ENCODE measurements around the gene SLC7A11. TPM values are rescaled to one million over a fixed set of nuclear protein-coding genes. Genes with fewer than 3 reads are reported as not detected.

SLC7A11 gene
- total and polyA plus RNA-seq, 2 donors (not counting 1 experiment from before 2014, with no cell fraction given), result 9.6 to 74.8 TPM

GRCh38 chr4:138247643-138248042, 5.5 kb upstream of the SLC7A11 start:
- no peak overlapping the region for H3K4me2 ChIP-seq (ENCODE audit: extremely low read depth, insufficient read depth, low read length)
- no peaks in the 10 kb centered on the region for H3K4me1 ChIP-seq (ENCODE audit: control insufficient read depth, extremely low read depth, insufficient read depth, low read length)
- no peak overlapping the region for H3K9ac ChIP-seq (ENCODE audit: insufficient read depth, low read length)
- TF ChIP-seq CTCF (conservative IDR thresholded peaks at IDR 0.05 in 1 of 2, IDR thresholded peaks at IDR 0.05 in 1 of 2; ENCODE audit: low read depth in 1 of 2, low read length in 2 of 2) (no peak), EZH2 (IDR thresholded peaks at IDR 0.05; ENCODE audit: low read length, missing control alignments) (no peak)
- H4K20me1 ChIP-seq (ENCODE audit: control insufficient read depth, extremely low read depth, insufficient read depth, low read length), result no peaks in the 10 kb centered on the region
- DNase-seq (ENCODE audit: low read depth in 2 of 2), result peak in 1 of 2 donors; percentile 16
- H3K36me3 ChIP-seq (ENCODE audit: control insufficient read depth, insufficient read depth, low read length), result no peaks in the 10 kb centered on the region
- no peak overlapping the region for H3K4me3 ChIP-seq (replicated peaks in 1 of 4; ENCODE audit: control extremely low read depth in 1 of 4, insufficient read depth in 1 of 4, low read depth in 3 of 4, low read length in 4 of 4)
- H2AFZ ChIP-seq (ENCODE audit: low read length), result no peak overlapping the region
- no peaks in the 10 kb centered on the region for H3K79me2 ChIP-seq (ENCODE audit: control insufficient read depth, insufficient read depth, low read length)
- no peak overlapping the region for H3K27ac ChIP-seq (ENCODE audit: insufficient read depth, low read length)
- H3K9me3 ChIP-seq (ENCODE audit: control insufficient read depth, insufficient read depth, low read depth, low read length), result no peaks in the 10 kb centered on the region
- no peaks in the 10 kb centered on the region for H3K27me3 ChIP-seq (ENCODE audit: control insufficient read depth, insufficient read depth, low read length)

GRCh38 chr4:138243369-138243768, 1.2 kb upstream of the SLC7A11 start:
- H3K27ac ChIP-seq (ENCODE audit: insufficient read depth, low read length), result peak overlapping the region; percentile 22
- no peak overlapping the region for H3K4me3 ChIP-seq (replicated peaks in 1 of 4; ENCODE audit: control extremely low read depth in 1 of 4, insufficient read depth in 1 of 4, low read depth in 3 of 4, low read length in 4 of 4)
- peak in 1 of 2 donors; percentile 74 for DNase-seq (ENCODE audit: low read depth in 2 of 2)
- TF ChIP-seq CTCF (conservative IDR thresholded peaks at IDR 0.05 in 1 of 2, IDR thresholded peaks at IDR 0.05 in 1 of 2; ENCODE audit: low read depth in 1 of 2, low read length in 2 of 2) (no peak), EZH2 (IDR thresholded peaks at IDR 0.05; ENCODE audit: low read length, missing control alignments) (no peak)
- no peaks in the 10 kb centered on the region for H3K9me3 ChIP-seq (ENCODE audit: control insufficient read depth, insufficient read depth, low read depth, low read length)
- H3K27me3 ChIP-seq (ENCODE audit: control insufficient read depth, insufficient read depth, low read length), result no peaks in the 10 kb centered on the region
- no peaks in the 10 kb centered on the region for H3K36me3 ChIP-seq (ENCODE audit: control insufficient read depth, insufficient read depth, low read length)
- no peak overlapping the region for H3K4me2 ChIP-seq (ENCODE audit: extremely low read depth, insufficient read depth, low read length)
- no peaks in the 10 kb centered on the region for H4K20me1 ChIP-seq (ENCODE audit: control insufficient read depth, extremely low read depth, insufficient read depth, low read length)
- H2AFZ ChIP-seq (ENCODE audit: low read length), result peak overlapping the region; percentile 71
- H3K79me2 ChIP-seq (ENCODE audit: control insufficient read depth, insufficient read depth, low read length), result peaks cover 14% of the 10 kb centered on the region
- H3K9ac ChIP-seq (ENCODE audit: insufficient read depth, low read length), result no peak overlapping the region
- no peaks in the 10 kb centered on the region for H3K4me1 ChIP-seq (ENCODE audit: control insufficient read depth, extremely low read depth, insufficient read depth, low read length)

GRCh38 chr4:138242834-138243156, 646 bp upstream of the SLC7A11 start:
- H3K4me1 ChIP-seq (ENCODE audit: control insufficient read depth, extremely low read depth, insufficient read depth, low read length), result no peaks in the 10 kb centered on the region
- no peak overlapping the region for H2AFZ ChIP-seq (ENCODE audit: low read length)
- H3K9me3 ChIP-seq (ENCODE audit: control insufficient read depth, insufficient read depth, low read depth, low read length), result no peaks in the 10 kb centered on the region
- H3K79me2 ChIP-seq (ENCODE audit: control insufficient read depth, insufficient read depth, low read length), result peaks cover 17% of the 10 kb centered on the region
- no peaks in the 10 kb centered on the region for H4K20me1 ChIP-seq (ENCODE audit: control insufficient read depth, extremely low read depth, insufficient read depth, low read length)
- H3K4me2 ChIP-seq (ENCODE audit: extremely low read depth, insufficient read depth, low read length), result peak overlapping the region; percentile 86
- peak overlapping the region; percentile 93 for H3K27ac ChIP-seq (ENCODE audit: insufficient read depth, low read length)
- TF ChIP-seq EZH2 (IDR thresholded peaks at IDR 0.05; ENCODE audit: low read length, missing control alignments), result no peak
- no peak for TF ChIP-seq CTCF (conservative IDR thresholded peaks at IDR 0.05 in 1 of 2, IDR thresholded peaks at IDR 0.05 in 1 of 2; ENCODE audit: low read depth in 1 of 2, low read length in 2 of 2)
- no peak for DNase-seq (ENCODE audit: low read depth in 2 of 2)
- no peaks in the 10 kb centered on the region for H3K36me3 ChIP-seq (ENCODE audit: control insufficient read depth, insufficient read depth, low read length)
- no peaks in the 10 kb centered on the region for H3K27me3 ChIP-seq (ENCODE audit: control insufficient read depth, insufficient read depth, low read length)
- peak overlapping the region in 3 of 4 experiments; percentile 36 to 86 (median 58) for H3K4me3 ChIP-seq (replicated peaks in 1 of 4; ENCODE audit: control extremely low read depth in 1 of 4, insufficient read depth in 1 of 4, low read depth in 3 of 4, low read length in 4 of 4)
- H3K9ac ChIP-seq (ENCODE audit: insufficient read depth, low read length), result peak overlapping the region; percentile 69
